Bronchial epithelial cell (primary cell): ENCODE data around the gene SACS. TPM values are rescaled to one million over a fixed set of nuclear protein-coding genes. Genes with fewer than 3 reads are reported as not detected.

Source experiments
- DNase-seq: peaks from one replicate; pipeline ENCODE4 v3.0.0-alpha.2; 2010; ENCODE audit warnings: low read depth
- FAIRE-seq: peaks from 2 replicates; lab custom pipeline; 2011; peaks lifted over from hg19 to GRCh38; lab: Jason Lieb, UNC
- H3K27me3 ChIP-seq: 2 replicates; pipeline ENCODE4 v1.5.1; 2011; ENCODE audit warnings: low read length; ENCODE audit not compliant: control insufficient read depth, insufficient read depth
- H3K36me3 ChIP-seq: 2 replicates; pipeline ENCODE4 v1.5.1; 2011; ENCODE audit warnings: low read length; ENCODE audit not compliant: control insufficient read depth, insufficient read depth
- H3K4me3 ChIP-seq: 2 replicates; pipeline ENCODE4 v1.5.1; 2011; ENCODE audit warnings: mild to moderate bottlenecking, low read depth, low read length, control low read depth
- CTCF ChIP-seq: IDR thresholded peaks from 2 replicates; pipeline ENCODE4 v1.5.1; 2011; ENCODE audit warnings: mild to moderate bottlenecking, moderate library complexity, low read length, control low read depth, inconsistent platforms; ENCODE audit not compliant: insufficient read depth, severe bottlenecking
- total RNA-seq: library from RNA; depleted of rRNA; stranded (reverse); fragments of >200 nt; gene quantifications from 2 replicates; pipeline ENCODE4 v1.2.1, GENCODE V29; 2014

The SACS gene
- total RNA-seq, 1 donor from 2014 or later, result 26.3 TPM

- no peak for TF ChIP-seq CTCF
- Histone ChIP-seq H3K4me3 (no peak overlapping the region), H3K36me3 (no peaks in the 10 kb centered on the region), H3K27me3 (no peaks in the 10 kb centered on the region)
- DNase-seq (no peak), FAIRE-seq (no peak)
These were observed 17.0 kb upstream of the SACS start for GRCh38 chr13:23450340-23451046.

- no peak for TF ChIP-seq CTCF
- no peak for FAIRE-seq
- DNase-seq, result no peak
These were observed 16.1 kb upstream of the SACS start for GRCh38 chr13:23449398-23450162.

GRCh38 chr13:23447927-23448326 is 14.4 kb upstream of the SACS start:
- Histone ChIP-seq H3K4me3 (no peak overlapping the region), H3K36me3 (no peaks in the 10 kb centered on the region), H3K27me3 (no peaks in the 10 kb centered on the region)
- TF ChIP-seq CTCF, result no peak
- FAIRE-seq (no peak), DNase-seq (peak; percentile 31)

More at GRCh38 chr13:23449398-23450162, 16.1 kb upstream of the SACS start:
- Histone ChIP-seq H3K36me3 (no peaks in the 10 kb centered on the region), H3K27me3 (no peaks in the 10 kb centered on the region), H3K4me3 (no peak overlapping the region)

GRCh38 chr13:23445794-23446193 is 12.3 kb upstream of the SACS start:
- H3K27me3 ChIP-seq, result no peaks in the 10 kb centered on the region
- no peak for TF ChIP-seq CTCF
- H3K4me3 ChIP-seq, result no peak overlapping the region
- DNase-seq (peak; percentile 64), FAIRE-seq (peak; percentile 79)
- H3K36me3 ChIP-seq, result no peaks in the 10 kb centered on the region

GRCh38 chr13:23443878-23444277 is 10.4 kb upstream of the SACS start:
- no peak for DNase-seq
- H3K4me3 ChIP-seq, result no peak overlapping the region
- H3K36me3 ChIP-seq, result no peaks in the 10 kb centered on the region
- no peak for TF ChIP-seq CTCF
- H3K27me3 ChIP-seq, result no peaks in the 10 kb centered on the region
- no peak for FAIRE-seq
